GM19043 (cell line): ENCODE data around the gene SORCS2.
A peak's percentile ranks its signal among the peaks of the same experiment; 100 is the strongest.

Experiments
- ATAC-seq: cut with Tn5 transposase; IDR thresholded peaks from one replicate; pipeline ENCODE4 v1.9.1; 2021; ENCODE audit warnings: low read depth; ENCODE audit not compliant: unreplicated experiment

SORCS2 gene

DNA sequence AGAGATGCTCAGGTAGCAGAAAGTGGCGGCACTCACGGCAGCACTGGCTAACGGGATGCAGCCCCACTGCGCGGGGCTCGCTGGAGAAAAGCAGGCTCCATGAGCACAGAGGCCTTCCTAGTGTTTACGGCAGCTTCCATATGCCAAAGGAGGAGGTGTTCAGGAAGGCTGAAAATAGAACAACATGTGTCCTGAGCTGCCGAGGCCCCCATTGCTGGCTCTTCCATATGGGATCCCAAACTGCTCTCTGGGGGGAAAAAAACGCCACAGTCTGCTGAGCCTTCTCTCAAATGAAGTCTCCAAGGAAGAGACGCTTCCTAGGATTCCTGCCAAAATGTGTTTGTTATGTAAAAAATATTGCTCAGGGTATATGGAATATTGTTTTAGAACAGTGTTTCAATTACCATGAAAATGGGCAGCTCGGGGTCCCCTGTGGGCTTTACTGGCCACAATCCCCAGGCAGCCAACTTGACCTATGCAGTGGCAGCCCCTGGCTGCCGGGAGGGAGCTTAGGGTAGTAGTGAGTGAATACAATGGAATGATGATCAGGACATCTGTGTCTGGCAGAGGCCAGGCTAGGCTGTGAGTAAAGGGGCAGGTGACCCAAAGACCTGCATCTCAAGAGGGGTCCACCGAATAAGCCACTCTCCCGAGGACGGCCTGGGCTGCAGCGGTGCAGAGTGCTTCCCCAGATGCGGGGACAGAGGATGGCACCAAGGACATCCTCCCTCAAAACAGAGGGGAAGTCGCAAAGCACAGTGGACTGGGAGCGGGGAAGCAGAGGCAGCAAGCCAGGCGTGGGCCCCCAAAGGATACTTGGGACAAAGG is 577.3 kb downstream of the SORCS2 start:
- ATAC-seq: no peak

DNA sequence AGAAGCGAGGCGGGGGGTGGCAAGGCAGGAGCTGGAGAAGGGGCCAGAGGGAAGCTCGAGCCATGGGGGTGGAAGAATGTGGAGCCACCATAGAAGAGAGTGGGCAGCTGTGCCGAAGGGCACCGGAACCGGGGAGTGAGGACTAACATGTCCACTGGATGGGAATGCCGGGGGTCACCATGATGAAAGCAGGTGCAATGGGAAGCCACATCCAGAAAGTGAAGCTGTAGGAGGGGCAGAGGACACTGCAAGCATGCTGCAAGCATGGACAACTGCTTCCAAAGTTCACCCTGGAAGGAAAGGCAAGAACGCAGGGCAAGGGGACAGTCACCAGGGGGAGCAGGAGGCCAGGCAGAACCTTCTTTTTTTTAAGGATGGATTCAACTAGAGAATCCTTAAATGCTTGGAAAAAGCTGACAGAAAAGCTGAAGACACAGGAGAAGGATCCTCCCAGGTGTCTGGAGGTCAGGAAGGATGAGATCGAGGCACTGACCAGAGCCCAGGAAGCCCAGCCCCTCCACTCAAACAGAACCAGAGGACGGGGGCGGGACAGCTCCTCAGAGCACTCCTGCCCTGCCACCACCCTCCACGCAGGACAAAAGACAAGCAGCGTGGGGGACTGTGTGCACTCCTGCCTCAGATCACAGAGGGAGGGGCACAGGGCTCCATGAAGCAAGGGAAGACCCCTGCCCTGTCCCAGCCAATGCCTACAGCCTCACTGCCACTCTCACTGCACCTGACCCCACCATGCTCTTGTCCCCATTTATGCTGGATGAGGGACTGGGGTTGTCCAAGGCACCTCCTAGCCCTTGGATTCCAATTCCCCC is 578.1 kb downstream of the SORCS2 start:
- ATAC-seq: no peak

DNA sequence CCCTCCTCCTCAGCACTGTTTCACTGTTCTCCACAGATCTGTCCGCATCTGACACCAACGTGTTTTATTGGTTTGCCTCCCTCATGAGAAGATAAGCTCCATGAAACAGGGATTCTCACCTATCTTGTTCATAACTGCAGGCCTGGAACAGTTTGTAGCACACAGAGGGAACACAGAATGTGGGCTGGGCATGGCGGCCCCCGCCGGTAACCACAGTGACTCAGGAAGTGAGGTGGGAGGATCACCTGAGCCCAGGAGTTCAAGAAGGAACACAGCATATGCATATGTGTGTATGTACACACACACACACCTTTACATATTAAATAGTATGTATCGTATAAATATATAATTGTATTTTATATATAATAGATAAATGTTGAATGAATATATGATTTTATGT is 578.7 kb downstream of the SORCS2 start:
- ATAC-seq: no peak

DNA sequence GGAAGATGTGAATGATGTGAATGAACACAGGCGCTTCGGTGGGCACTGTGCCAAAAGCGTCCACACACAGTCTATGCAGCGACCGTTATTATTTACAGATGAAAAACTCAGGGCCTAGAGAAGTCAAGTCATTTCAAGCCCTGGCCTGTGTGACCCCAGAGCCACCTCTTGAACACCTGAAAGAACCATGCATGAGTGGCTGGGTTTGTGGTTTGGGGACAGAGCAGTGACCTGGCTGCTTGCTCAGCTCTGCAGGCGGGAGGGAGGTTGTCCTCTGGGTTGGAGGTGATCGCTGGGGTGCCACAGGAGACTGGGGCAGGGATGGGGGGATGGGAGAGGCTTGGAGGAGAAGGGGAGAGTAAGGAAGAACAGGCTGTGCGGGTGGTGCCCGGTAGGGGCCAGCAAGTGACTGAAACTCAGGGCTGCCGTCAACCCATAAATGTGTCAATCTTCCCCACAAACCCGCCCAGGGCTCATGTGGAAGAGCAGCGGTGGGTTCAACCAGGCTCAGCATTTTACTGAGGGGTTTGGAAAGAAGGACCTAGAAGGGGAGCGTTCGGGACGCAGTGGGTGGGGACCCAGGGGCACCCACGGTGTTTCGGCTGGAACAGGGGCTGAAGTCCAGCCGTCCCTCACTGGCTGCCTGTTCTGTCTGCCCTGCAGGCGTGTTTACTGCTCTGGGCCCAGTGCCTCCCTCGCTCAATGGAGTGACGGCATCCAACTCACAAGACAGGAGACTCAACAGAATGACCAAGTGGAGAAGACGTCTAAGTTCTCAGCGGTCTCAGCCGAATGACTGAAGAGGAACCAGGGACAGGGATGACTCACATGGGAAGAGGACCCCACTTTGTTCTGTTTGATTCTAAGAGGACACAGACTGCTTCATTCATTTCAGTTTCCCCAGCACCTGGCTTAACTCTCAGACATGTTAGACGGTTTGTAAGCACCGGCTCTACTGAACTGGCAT is 579.5 kb downstream of the SORCS2 start:
- peak; percentile 97 for ATAC-seq

DNA sequence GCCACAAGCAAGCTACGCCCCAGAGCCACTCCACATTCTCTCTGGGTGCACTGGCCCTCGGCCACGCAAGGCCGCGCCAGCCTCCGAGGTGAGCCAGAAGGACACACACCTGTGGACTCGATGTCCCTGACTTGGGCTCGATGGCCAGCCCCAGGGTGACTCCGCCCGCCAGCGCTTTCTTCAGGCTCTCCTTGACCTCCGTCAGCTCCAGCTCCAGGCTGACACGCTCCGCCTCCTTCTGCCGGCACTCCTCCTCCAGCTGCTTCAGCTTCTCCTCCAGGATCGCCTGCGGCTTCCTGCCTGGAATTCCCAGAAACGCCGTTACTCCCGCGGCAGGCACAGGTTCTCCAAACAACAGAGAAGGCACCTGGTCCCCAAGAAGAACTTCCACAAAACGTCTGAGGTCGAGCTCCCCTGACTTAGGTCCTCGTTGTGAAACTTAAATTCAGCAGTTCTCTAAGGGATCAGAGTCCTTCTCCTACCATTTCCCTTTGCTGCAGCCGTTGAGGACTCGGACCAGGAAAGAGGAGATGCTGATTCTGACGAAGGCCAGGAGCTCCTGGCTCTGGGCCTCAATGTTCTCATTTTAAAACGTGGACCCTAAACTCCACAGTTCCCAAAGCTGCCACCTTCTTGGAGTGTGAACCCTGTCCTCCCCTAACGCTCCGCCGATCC is 580.5 kb downstream of the SORCS2 start:
- ATAC-seq: no peak

DNA sequence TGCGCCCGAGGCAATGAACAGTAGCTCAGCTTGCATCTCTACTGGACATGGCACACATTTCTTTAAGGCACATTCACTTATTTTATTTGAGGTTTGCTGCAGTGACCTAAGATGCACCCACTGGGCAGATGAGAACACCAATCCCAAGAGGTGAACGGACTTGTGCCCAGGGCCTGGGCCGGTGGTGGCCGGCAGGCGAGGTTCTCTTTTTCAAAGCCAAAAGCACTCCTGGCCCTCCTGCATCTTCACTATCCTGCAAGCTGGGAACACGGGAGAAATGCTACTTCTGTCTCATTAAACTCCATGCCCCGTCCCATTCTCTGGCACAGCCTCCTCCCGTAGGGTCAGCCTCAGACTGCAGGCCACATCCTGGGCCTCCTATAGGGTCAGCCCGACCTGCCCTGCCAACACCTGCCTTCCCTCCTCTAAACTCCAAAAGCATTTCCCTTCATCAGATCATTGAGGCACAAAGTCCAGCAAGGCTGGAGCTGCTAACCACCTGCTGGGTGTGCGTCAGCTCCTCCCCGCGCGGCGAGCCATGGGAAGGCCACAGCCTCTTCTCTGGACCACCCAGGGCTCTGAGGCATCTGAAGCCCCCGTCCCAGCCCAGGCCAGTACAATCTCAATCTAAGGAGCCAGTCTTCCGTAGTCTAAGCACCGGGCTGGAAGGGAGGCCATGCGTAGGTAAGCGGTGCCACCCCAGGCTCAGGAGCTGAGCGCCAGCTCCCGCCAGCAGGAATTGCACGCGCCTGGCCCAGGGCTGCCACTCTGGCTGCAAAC is 581.3 kb downstream of the SORCS2 start:
- ATAC-seq: no peak

DNA sequence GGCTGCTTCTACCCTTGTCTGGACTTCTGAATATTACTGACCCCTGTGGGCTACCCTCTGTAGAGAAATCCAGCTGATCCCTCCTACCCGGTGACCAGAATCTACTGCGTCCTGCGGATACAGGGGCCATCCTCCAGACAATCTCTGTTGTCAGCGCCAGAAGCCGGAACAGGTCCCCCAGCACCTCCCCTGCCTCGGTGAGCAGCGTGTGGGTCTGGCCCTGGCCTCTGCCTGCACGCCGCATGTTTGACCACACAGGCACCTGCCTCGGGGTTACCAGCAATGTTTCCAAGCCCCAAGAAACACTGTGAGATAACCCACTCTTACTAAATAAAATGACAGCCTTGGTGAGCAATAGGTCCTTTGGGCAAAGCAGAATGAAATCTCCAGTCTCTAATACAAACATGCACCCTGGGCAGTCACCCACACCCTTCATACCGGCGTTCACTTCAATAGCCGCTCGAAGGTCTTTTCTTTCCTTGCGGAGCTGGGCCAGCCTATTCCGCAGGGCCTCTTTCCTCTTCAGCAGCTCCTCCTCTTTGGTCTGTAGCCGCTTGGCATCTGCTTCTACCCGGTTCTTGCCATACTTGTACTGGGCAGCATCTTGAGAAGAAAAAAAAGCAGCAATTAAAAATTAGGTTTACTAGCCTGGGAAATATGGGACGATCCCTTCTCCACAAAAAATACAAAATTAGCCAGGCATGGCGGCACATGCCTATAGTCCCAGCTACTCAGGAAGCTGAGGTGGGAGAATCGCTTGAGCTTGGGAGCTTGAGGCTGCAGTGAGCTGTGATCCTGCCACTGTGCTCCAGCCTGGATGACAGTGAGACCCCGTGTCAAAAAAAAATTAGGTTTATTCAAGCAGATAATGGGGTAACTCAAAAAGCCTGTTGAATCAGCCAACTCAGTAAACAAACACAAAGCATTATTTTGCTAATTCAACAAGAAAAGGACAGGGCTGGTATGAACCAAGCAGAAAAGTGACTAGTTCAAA is 582.3 kb downstream of the SORCS2 start:
- ATAC-seq: no peak

DNA sequence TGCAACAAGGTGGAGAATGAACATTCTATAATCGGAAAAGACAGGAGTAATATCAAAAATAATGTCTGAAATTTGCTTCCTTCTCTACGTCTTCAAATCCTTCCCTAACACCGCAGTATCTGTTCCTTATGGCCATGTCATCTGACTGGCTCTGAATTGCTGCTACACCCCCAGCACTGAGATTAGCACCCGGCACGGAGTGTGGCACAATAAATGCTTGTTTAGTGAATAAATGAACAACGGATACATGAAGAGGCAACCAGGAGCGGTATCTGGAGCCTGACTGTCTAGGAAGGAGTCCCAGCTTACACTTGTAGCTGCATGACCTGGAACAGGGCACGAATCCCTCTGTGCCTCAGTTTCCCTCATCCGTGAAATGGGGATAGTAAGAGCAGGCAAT is 583.1 kb downstream of the SORCS2 start:
- no peak for ATAC-seq

DNA sequence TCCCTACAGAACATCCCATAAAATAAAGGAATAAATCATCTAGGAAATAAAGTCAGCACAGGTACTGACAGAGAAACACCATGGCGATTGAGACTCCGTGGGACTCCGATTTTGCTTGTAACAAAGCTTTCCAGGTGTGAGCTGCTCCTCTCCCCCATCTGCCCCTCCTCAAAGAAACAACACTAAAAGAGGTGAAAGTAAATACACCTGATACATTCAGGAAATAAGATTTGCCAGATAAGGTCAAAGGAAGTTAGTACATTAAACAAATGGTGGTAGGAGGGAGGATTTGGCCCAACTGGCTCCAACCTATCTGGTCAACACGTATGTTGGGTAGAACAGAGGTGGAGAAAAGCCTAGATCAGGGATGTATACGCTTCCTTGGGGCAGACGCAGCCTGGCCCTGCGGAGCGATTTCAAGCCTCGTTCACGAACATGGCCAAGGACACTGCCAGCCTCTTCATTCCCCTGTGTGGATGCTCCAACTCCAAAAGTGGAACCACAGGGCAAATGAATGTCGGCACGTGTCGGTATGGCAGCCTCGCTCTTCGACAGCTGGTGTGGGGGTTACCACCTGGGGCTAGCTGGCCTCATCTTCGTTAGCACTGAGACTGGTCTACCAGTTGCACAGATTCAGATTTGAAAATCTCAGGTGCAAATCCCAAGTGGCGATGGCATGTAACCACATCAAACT is 584.8 kb downstream of the SORCS2 start:
- ATAC-seq: no peak

DNA sequence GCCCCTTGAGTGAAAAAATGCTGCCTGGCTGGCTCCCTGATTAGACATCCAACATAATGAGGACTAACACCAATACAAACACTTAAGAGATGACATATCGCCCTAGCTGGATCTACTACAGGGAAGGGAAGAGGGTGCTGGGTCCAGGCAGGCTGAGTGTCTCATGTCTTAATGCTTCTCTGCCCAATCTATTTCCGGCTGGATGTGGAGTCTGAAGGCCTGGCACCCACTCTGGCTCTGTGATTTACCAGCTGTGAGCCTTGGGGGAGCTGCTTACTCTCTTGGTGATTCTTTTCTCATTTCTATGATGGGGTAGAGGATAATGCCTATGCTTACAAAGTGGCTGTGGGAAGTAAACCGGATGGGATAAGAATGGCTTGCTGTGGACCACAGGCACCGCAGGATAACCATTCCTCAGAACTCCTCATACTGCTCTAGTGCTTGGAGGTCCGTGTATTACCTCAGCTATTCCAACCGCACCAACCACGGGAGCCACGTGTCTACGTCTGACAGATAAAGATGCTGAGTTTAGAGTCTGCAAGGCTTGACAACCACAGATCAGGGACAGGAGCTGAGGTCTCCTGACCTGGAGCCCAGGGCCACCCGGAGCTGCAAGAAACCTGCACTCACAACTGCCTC is 585.7 kb downstream of the SORCS2 start:
- no peak for ATAC-seq

DNA sequence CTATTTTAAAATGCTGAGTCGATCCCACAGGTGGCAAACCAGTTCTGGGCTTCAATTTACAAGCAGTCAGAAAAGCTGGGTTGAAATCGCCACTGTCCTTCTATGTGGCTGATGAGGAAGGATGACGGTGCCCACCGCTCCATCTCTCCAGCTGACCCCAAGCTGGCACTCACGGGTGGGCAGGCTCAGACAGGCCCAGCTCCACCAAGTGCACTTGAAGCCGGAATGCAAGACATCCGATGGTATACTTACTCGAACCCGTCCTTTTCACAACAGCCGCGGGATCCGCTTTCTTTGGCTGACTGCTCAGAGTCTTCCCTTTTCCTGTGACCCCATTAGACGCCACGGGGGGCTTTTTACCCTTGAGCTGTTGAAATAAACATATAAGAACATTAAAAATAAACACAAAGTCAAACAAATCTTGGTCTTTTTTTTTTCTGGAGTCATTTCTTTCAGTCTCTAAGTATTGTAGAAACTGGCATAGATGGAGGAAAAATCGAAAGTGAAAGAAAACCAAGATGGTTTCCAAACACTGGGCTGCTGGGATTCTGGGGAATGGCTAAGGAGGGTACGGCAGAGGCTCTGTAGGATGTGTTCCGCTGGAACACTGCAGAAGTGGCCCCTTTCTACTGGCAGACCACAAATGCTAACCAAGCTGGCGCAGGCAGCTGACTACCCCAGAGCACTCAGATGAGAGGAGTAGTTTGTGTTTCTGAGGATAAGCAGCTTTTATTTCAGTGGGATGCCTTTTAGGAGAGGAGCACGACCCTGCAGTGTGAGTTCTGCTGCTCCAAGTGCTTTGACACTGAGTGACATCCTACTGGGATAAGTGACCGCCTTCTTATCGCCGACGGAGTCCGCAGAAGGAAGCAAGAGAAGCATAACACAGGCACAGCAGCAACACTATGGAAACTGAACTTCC is 586.4 kb downstream of the SORCS2 start:
- no peak for ATAC-seq

DNA sequence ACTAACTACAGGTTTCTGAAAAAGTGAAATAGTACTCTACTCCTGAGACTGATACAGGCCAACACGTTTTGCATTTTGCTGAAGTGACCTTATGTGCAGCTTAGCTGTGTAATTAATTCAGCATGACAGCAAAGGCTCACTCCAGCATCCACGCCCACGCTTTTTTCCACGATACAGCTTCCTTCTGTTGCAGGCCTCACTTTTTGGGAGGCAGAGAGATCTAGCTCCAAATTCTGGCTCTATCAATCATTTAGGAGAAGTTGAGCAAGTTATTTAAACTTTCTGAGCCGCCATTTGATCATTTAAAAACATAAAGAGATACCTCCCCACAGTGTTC is 587.1 kb downstream of the SORCS2 start:
- ATAC-seq: no peak

DNA sequence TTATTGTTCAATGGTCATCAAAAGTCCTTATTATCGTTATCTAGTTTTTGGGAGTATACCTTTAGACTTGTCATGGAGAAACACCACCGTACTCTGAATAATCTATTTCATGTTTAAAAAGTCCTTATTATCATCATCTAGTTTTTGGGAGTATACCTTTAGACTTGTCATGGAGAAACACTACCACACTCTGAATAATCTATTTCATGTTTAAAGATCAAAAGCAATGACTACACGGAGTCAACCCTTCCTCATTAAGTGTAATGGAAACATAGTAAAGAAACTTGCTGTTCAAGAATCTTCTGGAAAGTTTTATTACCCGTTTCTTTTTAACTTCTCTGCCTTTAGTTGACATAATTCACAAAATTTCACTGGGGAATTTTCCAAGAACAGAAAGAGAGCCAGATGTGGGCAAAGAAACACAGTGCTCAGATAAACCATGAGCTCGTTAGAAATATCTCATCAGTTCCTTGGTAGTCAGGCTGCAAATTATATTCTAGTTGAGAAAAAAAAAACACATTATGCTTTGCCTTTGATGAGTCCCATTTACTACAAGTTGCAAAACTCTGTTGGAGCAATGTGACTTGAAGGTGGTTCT is 588.5 kb downstream of the SORCS2 start:
- no peak for ATAC-seq

DNA sequence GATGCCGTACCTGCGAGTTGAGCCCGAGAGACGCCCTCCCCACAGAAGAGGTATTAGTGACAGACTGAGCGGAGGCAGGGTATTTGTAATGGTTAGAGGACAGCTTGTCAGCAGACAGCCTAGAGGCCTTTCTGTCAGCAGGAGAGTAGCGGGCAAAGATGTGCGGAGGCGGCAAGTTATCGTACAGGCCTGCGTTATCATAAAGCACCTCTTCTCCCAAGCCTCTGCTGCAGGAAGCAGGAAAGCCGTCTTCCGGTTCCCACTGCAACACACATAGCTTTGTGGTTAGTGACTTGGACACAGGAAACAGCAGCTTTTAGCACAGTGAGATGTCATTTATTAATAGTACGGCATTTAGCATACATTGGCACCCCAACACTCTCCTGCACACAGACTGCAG is 589.0 kb downstream of the SORCS2 start:
- no peak for ATAC-seq

DNA sequence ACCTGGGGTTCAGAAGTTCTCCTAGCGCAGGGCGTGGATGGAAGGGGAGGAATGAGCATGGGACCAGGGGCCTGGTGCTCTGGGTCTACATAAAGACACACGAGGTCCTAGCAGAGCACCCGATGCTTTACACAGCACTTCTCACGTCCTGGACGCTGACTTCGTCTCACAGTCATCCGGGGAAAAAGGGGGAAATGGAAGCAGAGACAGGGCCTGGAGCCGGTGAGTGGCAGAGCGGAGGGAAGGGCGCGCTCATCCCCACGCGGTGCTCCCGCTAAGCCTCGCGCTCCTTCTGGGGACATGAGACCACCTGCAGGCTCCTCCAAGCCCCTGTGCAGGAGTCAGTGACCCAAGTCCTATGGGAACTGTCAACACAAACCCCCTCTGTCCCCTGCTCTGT is 589.7 kb downstream of the SORCS2 start:
- ATAC-seq: no peak

DNA sequence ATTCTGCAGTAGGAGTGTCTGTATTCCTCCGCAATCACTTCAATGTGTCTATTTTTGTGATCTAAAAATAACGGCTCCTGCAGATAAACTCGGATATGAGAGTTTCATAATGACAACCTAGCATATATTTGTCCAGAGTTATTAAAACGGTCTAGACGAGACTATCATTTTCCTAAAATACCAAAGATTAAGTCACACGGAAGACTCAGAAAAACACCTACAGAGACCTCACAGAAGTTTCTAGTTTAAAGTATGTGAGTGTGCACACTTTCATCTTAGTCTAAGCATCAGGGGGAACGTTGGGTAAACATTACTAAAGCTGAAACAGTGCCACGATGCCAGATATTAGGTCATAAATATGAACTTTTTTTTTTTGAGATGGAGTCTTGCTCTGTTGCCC is 590.4 kb downstream of the SORCS2 start:
- no peak for ATAC-seq
